Subcutaneous adipose tissue (tissue), 4 donors: ENCODE measurements around the gene CPNE1. TPM values are rescaled to one million over a fixed set of nuclear protein-coding genes. Genes with fewer than 3 reads are reported as not detected.

Source experiments
- total RNA-seq, 4 donors: library from RNA; depleted of rRNA; stranded (reverse); fragments of >200 nt; gene quantifications; one replicate each; pipeline ENCODE4 v1.1.0, GENCODE V29; 2016
- TF ChIP-seq, protein P1 (sequence below): fragments of 450-650 bp; IDR thresholded peaks from one replicate; pipeline ENCODE4 v1.5.1; 2016; ENCODE audit warnings: low read depth, mild to moderate bottlenecking, control low read depth, antibody characterized with exemption, moderate library complexity

Gene CPNE1
- total RNA-seq, 4 donors from 2014 or later, result 50.6 to 115 (median 87.1) TPM

DNA sequence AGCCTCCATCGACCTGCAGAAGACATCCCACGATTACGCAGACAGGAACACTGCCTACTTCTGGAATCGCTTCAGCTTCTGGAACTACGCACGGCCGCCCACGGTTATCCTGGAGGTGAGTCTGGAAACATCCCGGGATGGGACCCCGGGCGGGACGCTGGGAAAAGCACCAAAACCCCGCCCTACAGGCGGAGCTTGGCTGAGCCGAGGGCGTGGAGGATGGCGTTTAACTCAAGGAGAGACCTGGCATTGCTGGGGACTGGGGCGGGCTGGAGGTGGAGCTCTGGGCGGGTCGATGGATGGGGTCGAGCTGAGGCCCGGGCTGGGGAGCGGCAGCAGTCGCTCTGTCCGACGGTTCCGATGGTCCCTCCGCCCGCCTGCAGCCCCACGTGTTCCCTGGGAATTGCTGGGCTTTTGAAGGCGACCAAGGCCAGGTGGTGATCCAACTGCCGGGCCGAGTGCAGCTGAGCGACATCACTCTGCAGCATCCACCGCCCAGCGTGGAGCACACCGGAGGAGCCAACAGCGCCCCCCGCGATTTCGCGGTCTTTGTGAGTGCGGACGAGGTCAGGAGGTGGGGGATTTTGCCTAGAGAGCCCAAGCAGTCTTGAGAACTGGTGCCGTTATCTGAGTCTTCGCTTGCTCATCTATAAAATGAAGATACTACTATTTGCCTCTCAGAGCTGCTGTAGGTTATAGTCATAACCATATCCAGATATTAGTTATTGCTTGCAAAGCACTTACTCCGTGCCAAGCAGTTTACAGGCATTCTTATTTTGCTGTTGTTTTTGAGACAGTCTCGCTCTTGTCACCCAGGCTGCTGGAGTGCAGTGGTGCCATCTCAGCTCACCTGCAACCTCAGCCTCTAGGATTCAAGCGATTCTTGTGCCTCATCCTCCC, 45.3 kb downstream of the CPNE1 start:
- TF ChIP-seq, protein P1, sequence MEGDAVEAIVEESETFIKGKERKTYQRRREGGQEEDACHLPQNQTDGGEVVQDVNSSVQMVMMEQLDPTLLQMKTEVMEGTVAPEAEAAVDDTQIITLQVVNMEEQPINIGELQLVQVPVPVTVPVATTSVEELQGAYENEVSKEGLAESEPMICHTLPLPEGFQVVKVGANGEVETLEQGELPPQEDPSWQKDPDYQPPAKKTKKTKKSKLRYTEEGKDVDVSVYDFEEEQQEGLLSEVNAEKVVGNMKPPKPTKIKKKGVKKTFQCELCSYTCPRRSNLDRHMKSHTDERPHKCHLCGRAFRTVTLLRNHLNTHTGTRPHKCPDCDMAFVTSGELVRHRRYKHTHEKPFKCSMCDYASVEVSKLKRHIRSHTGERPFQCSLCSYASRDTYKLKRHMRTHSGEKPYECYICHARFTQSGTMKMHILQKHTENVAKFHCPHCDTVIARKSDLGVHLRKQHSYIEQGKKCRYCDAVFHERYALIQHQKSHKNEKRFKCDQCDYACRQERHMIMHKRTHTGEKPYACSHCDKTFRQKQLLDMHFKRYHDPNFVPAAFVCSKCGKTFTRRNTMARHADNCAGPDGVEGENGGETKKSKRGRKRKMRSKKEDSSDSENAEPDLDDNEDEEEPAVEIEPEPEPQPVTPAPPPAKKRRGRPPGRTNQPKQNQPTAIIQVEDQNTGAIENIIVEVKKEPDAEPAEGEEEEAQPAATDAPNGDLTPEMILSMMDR, result no peak

DNA sequence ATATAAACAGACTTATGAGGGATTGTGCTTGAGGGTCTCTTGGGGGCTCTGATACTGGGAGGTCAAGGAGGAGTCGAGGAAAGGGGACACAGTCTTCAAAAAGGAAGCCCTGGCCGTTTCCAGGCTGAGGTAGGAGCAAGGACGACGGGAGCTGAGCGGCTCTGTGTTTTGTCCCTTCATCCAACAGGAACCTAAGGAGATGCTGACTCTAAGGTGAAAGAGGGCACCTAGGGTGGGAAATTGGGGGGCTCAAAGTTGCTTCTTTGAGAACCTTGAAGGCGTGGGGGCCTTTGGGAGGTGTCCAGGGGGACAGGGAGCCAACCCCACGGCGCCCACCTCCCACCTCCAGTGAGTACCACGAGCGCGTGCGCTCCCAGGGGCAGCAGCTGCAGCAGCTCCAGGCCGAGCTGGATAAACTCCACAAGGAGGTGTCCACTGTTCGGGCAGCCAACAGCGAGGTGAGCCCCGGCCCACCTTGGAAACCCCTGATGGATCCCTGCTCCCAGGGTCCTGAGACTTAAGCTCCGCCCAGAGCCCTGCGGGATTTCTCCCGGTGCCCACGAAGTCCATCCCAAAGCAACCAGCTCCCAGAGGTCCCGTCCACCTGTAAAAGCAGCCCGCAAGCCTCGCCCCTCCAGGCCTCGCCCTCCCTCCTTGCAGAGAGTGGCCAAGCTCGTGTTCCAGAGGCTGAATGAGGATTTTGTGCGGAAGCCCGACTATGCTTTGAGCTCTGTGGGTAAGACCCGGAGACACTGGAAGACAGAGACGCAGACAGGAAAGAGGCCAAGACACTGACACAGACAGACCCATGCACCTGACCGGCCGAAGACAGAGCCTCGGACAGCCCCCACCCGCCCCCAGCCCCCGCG, 46.2 kb downstream of the CPNE1 start:
- TF ChIP-seq, protein P1, result no peak

DNA sequence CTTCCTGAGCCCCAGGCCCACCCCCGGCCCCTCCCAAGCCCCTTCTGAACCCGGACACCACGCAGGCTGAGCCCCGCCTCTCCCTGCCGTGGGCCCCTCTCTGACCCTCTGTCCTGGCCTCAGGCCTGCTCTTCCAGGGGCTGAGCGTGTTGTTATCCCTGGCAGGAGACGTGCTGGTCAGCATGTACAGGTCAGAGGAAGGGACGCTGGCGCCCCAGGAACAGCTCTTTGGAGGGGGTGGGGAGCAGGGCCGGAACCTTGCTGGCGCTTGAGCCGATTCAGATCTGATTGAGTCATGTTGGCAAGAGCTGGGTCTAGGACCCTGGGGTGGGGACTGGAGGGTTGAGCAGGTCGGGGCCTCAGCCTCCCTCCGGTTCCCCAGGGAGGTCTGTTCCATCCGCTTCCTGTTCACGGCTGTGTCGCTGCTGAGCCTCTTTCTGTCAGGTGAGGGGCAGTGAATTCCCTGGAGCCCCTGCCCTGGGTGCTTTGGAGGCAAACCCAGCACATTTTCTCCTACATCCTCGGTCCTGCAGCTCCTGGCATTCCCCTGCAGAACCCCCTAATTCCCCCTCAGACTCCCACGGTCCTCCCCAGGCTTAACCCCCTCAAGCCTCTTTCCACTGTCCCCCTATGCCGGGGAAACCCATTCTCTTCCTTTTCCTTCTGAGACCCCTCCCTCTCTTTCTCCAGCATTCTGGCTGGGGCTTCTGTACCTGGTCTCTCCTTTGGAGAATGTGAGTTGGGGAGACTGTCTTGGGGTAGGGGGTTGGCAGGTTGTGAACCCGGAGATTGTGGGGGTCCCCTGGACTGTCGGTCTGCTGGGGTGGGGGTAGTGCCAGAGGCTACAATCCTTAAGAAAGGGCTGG, 47.1 kb downstream of the CPNE1 start:
- TF ChIP-seq, protein P1, result no peak

DNA sequence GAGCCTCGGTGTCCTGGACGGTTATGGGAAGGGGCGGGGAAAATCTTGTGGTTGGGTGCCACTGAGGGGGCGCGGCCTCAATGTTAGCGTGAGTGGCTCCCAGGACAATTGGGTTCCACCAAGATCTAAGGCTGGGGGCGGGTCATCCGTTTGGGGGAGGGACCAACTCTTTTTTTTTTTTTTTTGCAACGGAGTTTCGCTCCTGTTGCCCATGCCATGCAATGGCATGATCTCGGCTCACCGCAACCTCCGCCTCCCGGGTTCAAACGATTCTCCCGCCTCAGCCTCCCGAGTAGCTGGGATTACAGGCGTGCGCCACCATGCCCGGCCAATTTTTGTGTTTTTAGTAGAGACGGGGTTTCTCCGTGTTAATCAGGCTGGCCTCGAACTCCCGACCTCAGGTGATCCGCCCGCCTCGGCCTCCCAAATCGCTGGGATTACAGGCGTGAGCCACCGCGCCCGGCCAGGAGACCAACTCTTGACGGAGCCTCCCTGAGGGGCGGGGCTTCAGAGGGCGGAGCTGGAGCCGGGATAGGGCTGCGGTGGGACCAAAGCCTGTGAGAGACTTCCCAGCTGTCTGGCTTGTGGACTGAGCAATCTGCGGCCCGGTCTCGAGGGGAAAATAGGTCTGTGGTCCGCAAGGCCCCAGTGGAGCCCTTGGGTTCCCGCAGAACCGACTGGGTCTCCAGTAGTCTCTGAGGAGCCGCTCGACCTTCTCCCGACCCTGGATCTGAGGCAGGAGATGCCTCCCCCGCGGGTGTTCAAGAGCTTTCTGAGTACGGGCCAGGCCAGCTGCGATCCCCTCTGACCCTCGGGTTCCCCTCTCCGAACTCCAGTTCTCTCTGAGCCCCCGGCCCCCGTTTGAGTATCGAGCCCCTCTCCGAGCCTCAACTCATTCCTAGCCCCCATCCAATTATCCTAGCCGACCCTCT, 48.0 kb downstream of the CPNE1 start:
- TF ChIP-seq, protein P1, result no peak

DNA sequence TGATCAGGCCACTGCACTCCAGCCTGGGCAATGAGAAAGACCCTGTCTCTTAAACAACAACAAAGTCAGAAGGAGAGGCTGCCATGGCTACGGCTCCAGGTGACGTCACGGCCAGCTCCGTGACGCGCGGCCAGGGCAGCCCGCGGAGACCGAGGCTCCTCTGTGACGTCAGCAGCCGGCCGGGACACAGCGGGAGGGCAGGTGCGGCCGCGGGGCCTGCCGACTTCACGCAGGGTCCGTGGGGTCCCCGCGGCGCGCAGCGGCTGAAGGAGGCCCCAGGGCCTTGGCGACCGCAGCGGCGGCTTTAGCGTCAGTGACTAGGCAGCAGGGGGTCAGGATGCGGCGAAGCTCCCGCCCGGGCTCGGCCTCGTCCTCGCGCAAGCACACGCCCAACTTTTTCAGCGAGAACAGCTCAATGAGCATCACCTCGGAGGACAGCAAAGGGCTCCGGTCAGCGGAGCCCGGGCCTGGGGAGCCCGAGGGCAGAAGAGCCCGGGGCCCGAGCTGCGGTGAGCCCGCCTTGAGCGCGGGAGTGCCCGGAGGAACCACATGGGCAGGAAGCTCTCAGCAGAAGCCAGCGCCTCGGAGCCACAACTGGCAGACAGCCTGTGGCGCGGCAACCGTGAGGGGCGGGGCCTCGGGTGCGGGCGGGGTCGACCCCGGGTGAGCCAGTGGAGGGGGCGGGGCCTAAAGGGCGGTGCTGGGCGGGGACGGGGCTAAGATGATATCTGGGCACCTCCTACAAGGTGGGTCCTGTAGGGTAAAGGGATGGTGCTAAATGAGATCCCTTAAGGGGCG, 48.8 kb downstream of the CPNE1 start, which contains the start of gene SPAG4:
Gene SPAG4 (plus strand): TSS at position 163 of the 798 bp plus-strand sequence. CDS start 175 bp downstream, at position 338.
- TF ChIP-seq, protein P1, result no peak

DNA sequence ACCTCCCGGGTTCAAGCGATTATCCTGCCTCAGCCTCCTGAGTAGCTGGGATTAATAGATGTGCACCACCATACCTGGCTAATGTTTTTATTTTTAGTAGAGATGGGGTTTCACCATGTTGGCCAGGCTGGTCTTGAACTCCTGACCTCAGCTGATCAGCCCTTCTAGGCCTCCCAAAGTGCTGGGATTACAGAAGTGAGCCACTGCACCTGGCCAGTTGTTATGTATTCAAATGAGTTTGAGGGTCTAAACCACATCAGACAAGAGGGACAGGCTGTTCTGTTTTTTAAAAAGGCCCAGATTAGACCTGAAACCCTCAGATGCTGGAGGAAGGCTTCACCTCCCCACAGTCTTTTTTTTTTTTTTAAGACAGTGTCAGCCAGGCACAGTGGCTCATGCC, 53.2 kb downstream of the CPNE1 start:
- TF ChIP-seq, protein P1, result no peak
